Smooth muscle cell (in vitro differentiated cells): Measurements from ENCODE around the gene TAF12. TPM values are rescaled to one million over a fixed set of nuclear protein-coding genes. Genes with fewer than 3 reads are reported as not detected.

Source experiments
- DNase-seq: peaks from one replicate; lab custom pipeline; 2025; ENCODE audit not compliant: unreplicated experiment; lab: John Stamatoyannopoulos, UW
- H2AFZ ChIP-seq: fragments of 200-600 bp; sonication (generic); 2 replicates; pipeline ENCODE4 v1.6.0; 2016; ENCODE audit warnings: antibody characterized with exemption, low read depth, mild to moderate bottlenecking
- H3F3A ChIP-seq: fragments of 200-600 bp; sonication (generic); 2 replicates; pipeline ENCODE4 v1.6.0; 2017; ENCODE audit warnings: antibody characterized with exemption, low read depth
- H3K27ac ChIP-seq: fragments of 200-600 bp; sonication (generic); 2 replicates; pipeline ENCODE4 v1.5.1; 2016; ENCODE audit warnings: low read depth, mild to moderate bottlenecking
- H3K27me3 ChIP-seq: fragments of 200-600 bp; sonication (generic); 2 replicates; pipeline ENCODE4 v1.6.1; 2016; ENCODE audit warnings: low read depth, mild to moderate bottlenecking
- H3K36me3 ChIP-seq: fragments of 200-600 bp; sonication (generic); 2 replicates; pipeline ENCODE4 v1.5.1; 2016; ENCODE audit warnings: low read depth
- H3K4me1 ChIP-seq: fragments of 200-600 bp; sonication (generic); 2 replicates; pipeline ENCODE4 v1.5.1; 2016; ENCODE audit warnings: low read depth
- H3K4me2 ChIP-seq: fragments of 200-600 bp; sonication (generic); 2 replicates; pipeline ENCODE4 v1.6.0; 2016; ENCODE audit warnings: mild to moderate bottlenecking
- H3K4me3 ChIP-seq: fragments of 200-600 bp; sonication (generic); 2 replicates; pipeline ENCODE4 v1.5.1; 2016; ENCODE audit warnings: mild to moderate bottlenecking
- H3K79me2 ChIP-seq: fragments of 200-600 bp; sonication (generic); 2 replicates; pipeline ENCODE4 v1.6.0; 2016; ENCODE audit warnings: low read depth, mild to moderate bottlenecking
- H3K9ac ChIP-seq: fragments of 200-600 bp; sonication (generic); 2 replicates; pipeline ENCODE4 v1.6.0; 2016; ENCODE audit warnings: low read depth
- H3K9me3 ChIP-seq: fragments of 200-600 bp; sonication (generic); replicated peaks from 2 replicates; pipeline ENCODE4 v1.5.1; 2016; ENCODE audit warnings: low read depth
- H4K20me1 ChIP-seq: fragments of 200-600 bp; sonication (generic); 2 replicates; pipeline ENCODE4 v1.6.0; 2016; ENCODE audit warnings: low read depth
- CTCF ChIP-seq: fragments of 200-600 bp; sonication (generic); IDR thresholded peaks from 2 replicates; pipeline ENCODE4 v1.5.1; 2017; ENCODE audit warnings: borderline replicate concordance, mild to moderate bottlenecking, antibody characterized with exemption; ENCODE audit not compliant: insufficient read depth, poor library complexity, severe bottlenecking
- WGBS: methylation state at CpG from one replicate; pipeline ENCODE4 v1.1.7; 2016; ENCODE audit warnings: low lambda C conversion rate; 5-methylcytosine and 5-hydroxymethylcytosine counted together
- polyA plus RNA-seq: library from polyadenylated mRNA; unstranded; fragments of >200 nt; fragmentation: Nextera tagmentation; extraction: Ambion mirVana; gene quantifications from 2 replicates; pipeline ENCODE4 v1.2.1, GENCODE V29; 2016
- total RNA-seq: library from RNA; depleted of rRNA; stranded (reverse); fragments of >200 nt; gene quantifications from 2 replicates; pipeline ENCODE4 v1.2.3, GENCODE V29; 2014

The TAF12 gene
- total and polyA plus RNA-seq, 2 experiments from 2014 or later, result 34.8 to 47.1 TPM

- WGBS, result 100% methylated on average over 4 of the region's 4 CpGs
- Histone ChIP-seq H3F3A (peaks cover 4% of the 10 kb centered on the region), H3K36me3 (no peaks in the 10 kb centered on the region), H2AFZ (no peak overlapping the region), H3K4me3 (no peak overlapping the region), H3K4me2 (no peak overlapping the region), H3K9ac (no peak overlapping the region), H3K4me1 (no peaks in the 10 kb centered on the region), H3K9me3 (no peaks in the 10 kb centered on the region), H3K27ac (no peak overlapping the region), H3K27me3 (no peaks in the 10 kb centered on the region), H3K79me2 (no peaks in the 10 kb centered on the region), H4K20me1 (no peaks in the 10 kb centered on the region)
- TF ChIP-seq CTCF, result no peak
- no peak for DNase-seq
Observed at GRCh38 chr1:28571911-28572310, 71.0 kb downstream of the TAF12 start.

- Histone ChIP-seq H2AFZ (no peak overlapping the region), H3K27ac (no peak overlapping the region), H3F3A (no peaks in the 10 kb centered on the region), H3K4me3 (no peak overlapping the region), H3K9ac (no peak overlapping the region), H3K4me2 (no peak overlapping the region), H3K79me2 (no peaks in the 10 kb centered on the region), H3K9me3 (no peaks in the 10 kb centered on the region), H3K36me3 (peaks cover 12% of the 10 kb centered on the region), H3K4me1 (no peaks in the 10 kb centered on the region), H4K20me1 (no peaks in the 10 kb centered on the region), H3K27me3 (no peaks in the 10 kb centered on the region)
- DNase-seq, result no peak
- WGBS, result 98% methylated on average over 2 of the region's 2 CpGs
- no peak for TF ChIP-seq CTCF
Observed at GRCh38 chr1:28566931-28567330, 75.9 kb downstream of the TAF12 start.

- Histone ChIP-seq H3K9ac (no peak overlapping the region), H3F3A (no peaks in the 10 kb centered on the region), H3K4me2 (no peak overlapping the region), H3K27me3 (no peaks in the 10 kb centered on the region), H3K4me1 (no peaks in the 10 kb centered on the region), H3K79me2 (no peaks in the 10 kb centered on the region), H2AFZ (no peak overlapping the region), H4K20me1 (no peaks in the 10 kb centered on the region), H3K36me3 (peaks cover 19% of the 10 kb centered on the region), H3K27ac (no peak overlapping the region), H3K4me3 (no peak overlapping the region), H3K9me3 (no peaks in the 10 kb centered on the region)
- 96% methylated on average over 6 of the region's 6 CpGs for WGBS
- no peak for TF ChIP-seq CTCF
- no peak for DNase-seq
Observed at GRCh38 chr1:28565726-28566125, 77.1 kb downstream of the TAF12 start.

GRCh38 chr1:28565040-28565439, 77.8 kb downstream of the TAF12 start:
- no peaks in the 10 kb centered on the region for H3K9me3 ChIP-seq
- no peak for TF ChIP-seq CTCF
- WGBS, result 98% methylated on average over 7 of the region's 7 CpGs
- no peak overlapping the region for H3K27ac ChIP-seq
- H3K9ac ChIP-seq, result no peak overlapping the region
- no peaks in the 10 kb centered on the region for H3K4me1 ChIP-seq
- H3K79me2 ChIP-seq, result no peaks in the 10 kb centered on the region
- no peaks in the 10 kb centered on the region for H3K27me3 ChIP-seq
- DNase-seq, result no peak
- H3K4me2 ChIP-seq, result no peak overlapping the region
- no peaks in the 10 kb centered on the region for H3F3A ChIP-seq
- H4K20me1 ChIP-seq, result no peaks in the 10 kb centered on the region
- H3K36me3 ChIP-seq, result peaks cover 23% of the 10 kb centered on the region
- no peak overlapping the region for H3K4me3 ChIP-seq
- H2AFZ ChIP-seq, result no peak overlapping the region
